ENCODE data around the gene SLC34A1. TPM values are rescaled to one million over a fixed set of nuclear protein-coding genes. Genes with fewer than 3 reads are reported as not detected.

The SLC34A1 gene
- total RNA-seq, 1 experiment from 2014 or later: 0.19 TPM

DNA sequence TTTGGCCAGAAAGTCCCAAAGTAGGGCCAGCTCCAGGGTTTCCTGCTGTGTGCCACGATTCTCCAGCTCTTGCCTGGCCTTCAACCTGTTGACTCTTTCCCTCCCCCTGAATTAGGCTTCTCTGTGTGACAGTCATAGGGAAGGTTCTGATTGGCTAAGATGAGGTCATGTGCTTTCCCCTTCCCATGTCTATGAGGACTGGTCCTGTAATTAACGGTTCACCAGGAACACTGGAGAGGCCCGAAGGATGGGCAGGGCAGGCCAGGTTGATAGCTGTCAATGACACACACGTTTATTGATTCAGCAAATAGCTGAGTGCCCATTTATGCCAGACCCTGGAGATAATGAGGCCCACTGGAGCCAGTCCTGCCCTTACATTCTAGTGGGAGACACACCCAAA, 53.4 kb downstream of the SLC34A1 start:
- peak overlapping the region; percentile 14 for H3K27ac Mint-ChIP-seq (ENCODE audit: unreplicated experiment)

DNA sequence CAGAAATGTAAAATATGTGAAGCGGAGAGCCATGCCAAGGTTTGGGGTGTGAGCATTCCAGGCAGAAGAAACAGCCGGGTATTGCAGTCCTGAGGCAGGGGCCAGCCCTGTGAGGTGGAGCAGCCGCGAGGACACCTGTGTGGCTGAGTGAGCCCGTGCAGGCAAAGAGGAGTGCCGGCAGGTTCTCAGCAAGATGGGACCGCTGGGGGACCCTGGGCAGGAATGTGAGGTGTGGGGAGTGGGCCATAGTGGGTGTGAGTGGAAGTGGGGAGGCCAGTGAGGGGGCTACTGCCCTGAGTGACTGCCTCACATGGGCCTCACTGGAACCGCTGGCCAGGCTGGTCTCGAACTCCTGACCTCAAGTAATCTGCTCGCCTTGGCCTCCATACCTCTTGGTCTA, 54.2 kb downstream of the SLC34A1 start:
- H3K27ac Mint-ChIP-seq (ENCODE audit: unreplicated experiment): peak overlapping the region; percentile 14
- H3K4me3 Mint-ChIP-seq (ENCODE audit: low read depth, unreplicated experiment): no peak overlapping the region
- no peak for TF ChIP-seq CTCF (IDR thresholded peaks at IDR 0.05; ENCODE audit: unreplicated experiment)
- no TSS peak for BruUV-seq (replicated peaks)
- peaks cover 7% of the 10 kb centered on the region for H3K4me1 Mint-ChIP-seq (ENCODE audit: low read depth, unreplicated experiment)
- CTCF ChIA-PET: interaction anchor here (1.1 kb wide), 1 partner anchor 17 kb away, joined by 4 read pairs; no protein-coding TSS in a partner anchor
- intact Hi-C loops (cut with micrococcal nuclease; ENCODE audit: unreplicated experiment): no loop called here
- H3K27me3 Mint-ChIP-seq (ENCODE audit: unreplicated experiment): no peaks in the 10 kb centered on the region
- H3K36me3 Mint-ChIP-seq (ENCODE audit: insufficient read depth, unreplicated experiment): peaks cover 74% of the 10 kb centered on the region
- no peak for DNase-seq
- H3K9me3 Mint-ChIP-seq (ENCODE audit: low read depth, unreplicated experiment): no peaks in the 10 kb centered on the region

More for the DNA sequence above, 53.4 kb downstream of the SLC34A1 start:
- H3K4me1 Mint-ChIP-seq (ENCODE audit: low read depth, unreplicated experiment): peaks cover 7% of the 10 kb centered on the region
- intact Hi-C loops (cut with micrococcal nuclease; ENCODE audit: unreplicated experiment): no loop called here
- no peaks in the 10 kb centered on the region for H3K27me3 Mint-ChIP-seq (ENCODE audit: unreplicated experiment)
- H3K36me3 Mint-ChIP-seq (ENCODE audit: insufficient read depth, unreplicated experiment): peaks cover 76% of the 10 kb centered on the region
- BruUV-seq (replicated peaks): TSS peak; percentile 11
- H3K4me3 Mint-ChIP-seq (ENCODE audit: low read depth, unreplicated experiment): no peak overlapping the region
- H3K9me3 Mint-ChIP-seq (ENCODE audit: low read depth, unreplicated experiment): no peaks in the 10 kb centered on the region
- CTCF ChIA-PET: interaction anchor here (0.6 to 1.0 kb wide), 2 partner anchors 11 to 43 kb away, joined by 3 to 4 read pairs; partner anchors contain the start of gene GRK6
- no peak for DNase-seq
- TF ChIP-seq CTCF (IDR thresholded peaks at IDR 0.05; ENCODE audit: unreplicated experiment): no peak

DNA sequence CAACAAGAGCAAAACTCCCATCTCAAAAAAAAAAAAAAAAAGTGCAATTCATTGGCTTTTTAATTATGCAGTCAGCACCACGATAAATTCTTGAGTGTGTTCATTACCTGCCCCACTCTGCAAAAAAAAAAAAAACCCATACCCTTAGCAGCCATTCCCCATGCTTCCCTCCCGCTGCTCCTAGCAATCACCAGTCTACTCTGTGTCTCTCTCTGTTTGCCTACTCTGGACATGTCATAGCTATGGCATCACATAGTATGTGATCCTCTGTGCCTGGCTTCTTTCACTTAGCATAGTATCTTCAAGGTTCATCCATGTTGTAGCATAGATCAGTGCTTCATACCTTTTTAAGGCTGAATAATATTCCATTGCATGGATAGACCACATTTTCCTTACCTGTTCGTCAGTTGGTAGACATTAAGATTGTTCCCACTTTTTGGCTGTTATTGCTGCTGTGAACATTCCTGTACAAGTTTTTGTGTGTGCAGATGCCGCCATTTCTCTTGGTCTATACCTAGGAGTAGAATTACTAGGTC, 55.4 kb downstream of the SLC34A1 start:
- Mint-ChIP-seq H3K4me1 (ENCODE audit: low read depth, unreplicated experiment) (peaks cover 7% of the 10 kb centered on the region), H3K27ac (ENCODE audit: unreplicated experiment) (peak overlapping the region; percentile 15), H3K9me3 (ENCODE audit: low read depth, unreplicated experiment) (no peaks in the 10 kb centered on the region), H3K4me3 (ENCODE audit: low read depth, unreplicated experiment) (no peak overlapping the region), H3K27me3 (ENCODE audit: unreplicated experiment) (no peaks in the 10 kb centered on the region), H3K36me3 (ENCODE audit: insufficient read depth, unreplicated experiment) (peaks cover 84% of the 10 kb centered on the region)
- intact Hi-C loops (cut with micrococcal nuclease; ENCODE audit: unreplicated experiment): no loop called here
- CTCF ChIA-PET: interaction anchor here (1.1 kb wide), 1 partner anchor 15 kb away, joined by 4 read pairs; no protein-coding TSS in a partner anchor
- no TSS peak for BruUV-seq (replicated peaks)
- no peak for DNase-seq
- no peak for TF ChIP-seq CTCF (IDR thresholded peaks at IDR 0.05; ENCODE audit: unreplicated experiment)

GRCh38 chr5:177440211-177440989, 56.2 kb downstream of the SLC34A1 start:
- intact Hi-C loops (cut with micrococcal nuclease; ENCODE audit: unreplicated experiment): no loop called here
- H3K27me3 Mint-ChIP-seq (ENCODE audit: unreplicated experiment): no peaks in the 10 kb centered on the region
- H3K36me3 Mint-ChIP-seq (ENCODE audit: insufficient read depth, unreplicated experiment): peaks cover 86% of the 10 kb centered on the region
- BruUV-seq (replicated peaks): no TSS peak
- no peak overlapping the region for H3K4me3 Mint-ChIP-seq (ENCODE audit: low read depth, unreplicated experiment)
- peak overlapping the region; percentile 15 for H3K27ac Mint-ChIP-seq (ENCODE audit: unreplicated experiment)
- no peak for TF ChIP-seq CTCF (IDR thresholded peaks at IDR 0.05; ENCODE audit: unreplicated experiment)
- no peak for DNase-seq
- peaks cover 8% of the 10 kb centered on the region for H3K4me1 Mint-ChIP-seq (ENCODE audit: low read depth, unreplicated experiment)
- CTCF ChIA-PET: no interaction called here
- no peaks in the 10 kb centered on the region for H3K9me3 Mint-ChIP-seq (ENCODE audit: low read depth, unreplicated experiment)

All from Calu3 (cell line).